Stimulated activated CD4-positive, alpha-beta T cell treated with anti-CD3 and anti-CD28 coated beads, Interleukin-15, amount 100 ng/mL, for 1 hour (primary cell): ENCODE results near the gene PTPN2.
"Not testable (repeated sequence)": the region's sequence is repeated elsewhere in the genome, so short reads cannot be mapped to it uniquely, and the experiment has no call there.

Experiments used
- DNase-seq, 2 donors: peaks; one replicate each; pipeline ENCODE4 v3.0.0-alpha.2; 2020; ENCODE audit warnings: low read depth in 1 of 2, low spot score in 1 of 2

PTPN2 gene

DNA sequence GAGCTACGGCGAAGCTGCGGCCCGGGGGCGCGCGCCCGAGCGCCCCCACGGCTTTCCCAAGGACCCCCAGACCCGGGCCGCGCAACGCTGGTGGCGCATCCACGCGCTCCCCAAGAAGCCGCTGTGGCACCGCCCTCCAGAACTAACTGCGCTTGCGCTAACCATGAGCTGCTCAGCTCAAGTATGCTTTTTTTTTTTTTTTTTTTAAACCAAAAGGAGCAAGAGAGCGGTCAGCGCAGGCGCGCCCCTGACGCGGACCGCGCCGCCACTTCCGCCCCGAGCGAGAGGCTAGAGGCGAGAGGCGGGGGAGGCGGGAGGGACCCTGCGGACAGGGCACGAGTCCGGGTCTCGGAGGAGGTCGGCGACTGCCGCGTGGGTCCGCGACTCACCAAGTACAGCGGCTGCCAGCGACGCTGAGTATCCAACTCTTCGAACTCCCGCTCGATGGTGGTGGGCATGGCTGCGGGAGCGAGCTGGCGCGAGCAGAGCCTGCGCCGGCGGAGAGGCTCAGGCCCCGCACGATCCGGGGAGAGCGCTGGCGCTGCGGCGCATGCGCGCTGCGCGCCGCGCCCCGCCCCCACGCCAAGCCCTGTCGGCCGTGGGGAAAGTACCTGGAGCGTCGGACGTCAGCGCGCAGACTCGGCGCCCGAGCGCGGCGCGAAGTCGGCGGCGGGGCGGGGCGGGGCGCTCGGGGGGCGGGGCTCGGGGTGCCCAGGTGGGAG, at the start of gene PTPN2:
PTPN2 (minus strand) TSS at position 554 of the 722 bp plus-strand sequence; CDS start at position 458, 96 bp downstream.
- peak; percentile 81 to 83 for DNase-seq

DNA sequence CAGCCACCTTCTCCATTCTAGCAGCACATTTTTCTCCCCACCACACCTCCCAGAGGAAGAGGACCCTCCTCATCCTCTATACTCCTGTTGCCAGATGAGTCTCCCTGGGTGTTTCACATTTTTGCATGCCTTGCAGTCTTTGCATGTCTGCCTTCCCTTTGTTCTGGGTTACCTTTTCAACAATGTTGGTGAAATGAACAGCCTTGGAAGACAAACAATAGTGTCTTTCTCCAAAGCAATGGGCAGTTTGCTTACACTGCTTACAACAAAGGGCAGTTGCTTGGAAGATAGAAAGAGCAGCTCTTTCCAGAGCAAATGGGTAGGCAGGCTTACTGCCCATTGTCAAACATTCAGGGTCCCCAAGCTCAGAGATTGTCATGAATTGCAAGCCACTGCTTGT, 49.3 kb upstream of the PTPN2 start:
- DNase-seq, result no peak

GRCh38 chr18:12930908-12931307, 46.9 kb upstream of the PTPN2 start:
- no peak for DNase-seq

DNA sequence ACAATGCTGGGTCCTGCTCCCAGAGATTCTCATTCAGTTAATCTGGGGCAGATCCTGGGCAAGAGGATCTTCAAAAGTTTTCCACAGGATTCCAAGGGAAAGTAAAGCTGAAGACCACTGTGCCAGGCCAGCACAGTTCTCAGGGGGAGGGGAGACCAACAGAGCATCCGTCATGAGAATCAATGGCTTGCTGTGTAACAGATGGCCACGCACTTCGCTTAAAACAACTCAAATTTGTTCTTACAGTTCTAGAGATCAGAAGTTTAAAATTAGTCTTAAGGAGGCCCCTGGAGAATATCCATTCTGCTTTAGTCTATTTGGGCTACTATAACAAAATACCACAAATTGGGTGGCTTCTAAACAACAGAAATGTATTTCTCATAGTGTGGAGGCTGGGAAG, 46.3 kb upstream of the PTPN2 start:
- no peak for DNase-seq

GRCh38 chr18:12929477-12930083, 45.5 kb upstream of the PTPN2 start:
- DNase-seq, result no peak

- no peak for DNase-seq
These were observed 44.6 kb upstream of the PTPN2 start for GRCh38 chr18:12928641-12929040.

GRCh38 chr18:12928206-12928605, 44.2 kb upstream of the PTPN2 start:
- DNase-seq, result no peak

DNA sequence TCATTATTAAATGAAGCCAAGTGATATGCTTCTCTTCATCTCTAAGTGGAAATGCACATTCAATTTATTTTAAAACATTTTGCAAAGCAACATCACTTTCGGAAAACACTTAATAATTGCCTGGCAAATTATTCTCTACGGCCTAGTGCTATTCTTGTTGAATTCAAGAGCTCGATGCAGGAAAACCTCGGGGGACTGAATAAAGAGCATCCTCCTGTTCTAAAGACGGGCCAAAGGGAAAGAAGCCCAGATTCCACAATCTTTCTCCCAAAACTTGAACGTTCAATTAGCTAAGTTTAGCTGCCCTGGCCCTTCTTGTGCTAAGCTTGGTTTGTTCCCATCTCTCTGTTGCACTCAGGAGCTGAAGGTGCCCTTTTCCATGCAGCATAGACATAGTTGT, 40.6 kb upstream of the PTPN2 start:
- DNase-seq, result no peak

DNA sequence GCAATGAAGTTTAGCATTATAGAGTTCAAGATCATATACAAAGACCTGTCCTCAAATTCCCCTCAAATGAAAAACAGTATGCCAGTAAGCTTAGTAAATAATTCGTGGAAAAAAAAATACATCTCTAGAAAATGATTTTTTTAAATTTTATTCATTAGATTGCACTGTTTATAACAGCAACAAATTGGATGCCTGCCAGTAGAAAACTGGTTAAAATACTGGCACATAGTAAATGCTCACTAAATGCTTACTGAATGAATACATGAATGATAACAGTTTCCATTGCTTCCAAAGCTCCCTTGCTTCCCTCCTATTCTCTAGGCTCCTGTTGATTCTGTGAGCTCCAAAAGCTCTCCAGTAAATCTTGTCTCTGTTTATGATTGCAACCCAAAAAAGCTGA, 38.2 kb upstream of the PTPN2 start:
- DNase-seq, result no peak

GRCh38 chr18:12921178-12921577, 37.1 kb upstream of the PTPN2 start:
- no peak for DNase-seq

DNA sequence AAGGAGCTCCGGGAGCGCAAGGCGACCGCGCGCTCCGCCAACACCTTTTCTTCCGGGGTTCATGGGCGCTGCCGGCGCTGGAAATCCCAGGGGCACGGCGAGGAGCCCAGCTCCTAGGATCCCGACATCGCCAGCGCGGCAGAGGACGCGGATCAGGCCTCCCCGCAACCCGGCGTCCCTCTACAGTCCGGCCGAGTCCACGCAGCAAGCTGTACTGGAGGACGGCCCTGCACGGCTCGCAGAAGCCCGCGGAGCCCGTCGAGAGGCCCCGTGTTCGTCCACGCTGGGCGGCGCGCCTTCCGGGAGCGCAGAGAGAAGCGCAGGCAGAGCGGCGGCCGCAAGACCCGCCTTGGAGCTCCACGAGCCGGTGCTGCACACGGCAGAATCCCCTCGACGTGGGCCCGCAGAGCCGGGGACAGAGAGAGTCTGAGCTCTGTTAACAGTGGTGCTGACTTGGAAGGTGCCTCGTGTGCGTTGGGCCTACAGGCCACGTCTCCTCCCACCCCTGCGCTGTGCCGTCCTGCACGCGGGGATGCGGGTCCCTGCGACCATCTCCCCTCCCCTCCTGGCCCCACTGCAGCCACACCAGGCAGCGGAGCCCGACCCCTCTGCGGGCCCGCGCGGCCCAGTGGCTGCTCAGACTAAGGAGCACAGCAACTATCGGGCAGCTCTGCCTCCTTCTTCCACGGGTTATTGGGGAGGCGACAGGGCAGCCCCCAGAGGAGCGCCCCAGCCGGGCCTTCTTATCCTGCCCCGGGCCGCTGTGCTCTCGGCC, 28.1 kb upstream of the PTPN2 start:
- DNase-seq, result no peak

DNA sequence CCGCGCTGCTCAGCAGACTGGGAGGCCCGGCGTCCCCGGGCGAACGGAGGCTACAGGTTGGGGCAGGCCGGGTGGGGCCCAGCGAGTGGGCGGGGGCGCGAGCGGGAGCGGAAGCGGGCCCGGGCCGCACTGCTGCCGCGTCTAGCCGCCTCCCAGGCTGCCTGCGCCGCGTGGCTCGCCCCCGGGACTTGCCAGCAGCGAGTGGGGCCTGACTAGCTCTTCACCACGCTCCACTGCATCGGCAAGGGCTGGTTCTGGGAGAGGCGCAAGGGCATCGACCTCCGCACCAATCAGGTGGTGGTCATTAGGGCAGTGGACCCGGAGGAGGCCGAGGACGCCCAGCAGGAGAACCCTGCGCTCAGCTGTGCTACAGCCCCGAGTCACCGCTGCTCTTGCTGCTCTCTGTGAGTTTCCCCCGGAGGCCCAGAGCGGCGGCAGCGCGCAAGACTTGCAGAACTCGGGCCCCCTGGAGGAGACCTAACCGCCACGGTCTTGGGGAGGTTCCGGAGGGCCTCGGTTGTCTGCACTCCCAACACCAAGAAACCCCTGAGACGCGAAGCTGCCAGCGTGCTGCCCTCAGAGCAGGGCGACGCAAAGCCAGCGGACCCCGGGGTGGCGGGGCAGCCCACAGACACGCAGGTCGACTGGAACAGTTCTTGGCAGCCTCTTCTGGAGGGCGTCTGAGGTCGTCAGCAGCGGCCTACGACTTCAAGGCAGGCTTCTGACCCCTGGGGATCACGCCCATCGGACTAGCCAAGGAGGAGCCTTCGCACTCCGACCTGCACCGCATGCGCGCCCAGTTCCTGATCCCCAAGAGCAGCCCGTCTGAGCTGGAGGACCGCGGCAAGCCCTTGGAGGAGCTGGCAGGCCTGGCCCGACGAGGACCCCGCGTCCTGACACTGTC, 27.2 kb upstream of the PTPN2 start:
- DNase-seq, result peak; percentile 21 to 41

- no peak for DNase-seq
These were observed 24.7 kb upstream of the PTPN2 start for GRCh38 chr18:12908706-12909105.

DNA sequence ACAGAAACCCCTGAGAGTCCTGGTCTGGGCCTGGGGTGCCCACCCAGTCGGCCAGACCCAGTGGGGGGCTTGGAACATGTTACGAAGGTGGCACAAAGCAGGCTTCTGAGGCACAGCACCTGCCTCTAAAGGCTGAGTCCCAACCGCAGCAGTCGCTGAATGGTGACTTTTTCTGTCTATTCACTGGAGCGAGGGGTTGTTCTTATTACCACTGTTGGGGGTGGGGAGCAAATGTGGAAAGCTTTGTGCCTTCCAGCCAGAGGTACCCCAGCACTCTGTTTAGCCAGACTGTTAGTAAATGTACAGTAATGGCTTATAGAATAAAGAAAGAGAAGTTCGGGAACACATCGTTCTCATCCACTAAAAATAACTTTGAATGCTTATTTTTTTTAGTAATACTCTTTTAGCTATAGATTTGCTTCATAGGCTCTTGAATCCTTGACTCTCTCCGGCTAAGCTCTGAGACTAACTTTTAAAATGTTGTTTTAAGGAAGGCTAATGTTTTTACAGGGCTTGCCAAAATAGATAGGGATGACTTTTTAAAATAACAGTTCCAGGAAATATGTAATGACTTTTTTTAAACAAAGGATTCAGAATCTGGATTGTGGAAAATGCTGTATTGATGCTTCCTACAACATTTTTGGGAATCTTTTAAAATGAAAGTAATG, 23.4 kb upstream of the PTPN2 start:
- DNase-seq, result no peak

GRCh38 chr18:12906773-12907172, 22.7 kb upstream of the PTPN2 start:
- no peak for DNase-seq

- DNase-seq, result no peak
These were observed 22.1 kb upstream of the PTPN2 start for GRCh38 chr18:12906119-12906518.

- DNase-seq, result peak in 1 of 2 donors; percentile 24
These were observed 20.0 kb upstream of the PTPN2 start for GRCh38 chr18:12904012-12904516.

GRCh38 chr18:12901208-12901607, 17.2 kb upstream of the PTPN2 start:
- DNase-seq, result not testable (repeated sequence)

DNA sequence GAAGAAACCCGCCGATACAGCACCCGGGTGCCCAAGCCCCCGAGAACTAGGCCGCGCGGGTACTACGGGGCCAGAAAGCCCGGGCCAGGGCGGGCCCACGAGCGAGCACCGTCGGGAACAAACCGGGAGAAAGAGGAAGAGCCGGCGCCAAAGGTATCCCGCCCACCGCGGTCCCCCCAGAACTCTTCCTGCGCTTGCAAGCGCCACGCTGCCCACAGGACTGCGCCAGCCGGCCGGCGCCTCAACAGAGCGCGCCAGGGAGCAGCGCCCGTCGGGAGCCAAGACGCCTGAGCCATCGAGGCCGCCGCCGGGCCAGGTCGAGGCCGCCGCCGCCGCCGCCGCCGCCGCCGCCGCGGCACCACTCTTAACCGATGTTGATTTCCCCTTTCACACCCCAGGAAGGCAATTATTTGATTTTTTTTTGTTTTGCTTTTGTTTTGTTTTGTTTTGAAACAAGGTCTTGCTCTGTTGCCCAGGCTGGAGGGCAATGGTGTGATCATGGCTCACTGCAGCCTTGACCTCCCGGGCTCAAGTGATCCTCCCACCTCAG, 12.8 kb upstream of the PTPN2 start:
- not testable (repeated sequence) for DNase-seq

- no peak for DNase-seq
These were observed 11.6 kb upstream of the PTPN2 start for GRCh38 chr18:12895626-12896025.
